SIG-M5 (cell line): ENCODE results near the gene BSN.

Source experiments
- DNase-seq: peaks from one replicate; lab custom pipeline; 2025; lab: John Stamatoyannopoulos, UW

The BSN gene

GRCh38 chr3:49716169-49716568 lies 161.9 kb downstream of the BSN start:
- no peak for DNase-seq

- no peak for DNase-seq
Observed at GRCh38 chr3:49716691-49717210, 162.5 kb downstream of the BSN start.

- DNase-seq, result no peak
Observed at GRCh38 chr3:49717211-49717958, 163.1 kb downstream of the BSN start.

- no peak for DNase-seq
Observed at GRCh38 chr3:49717959-49718857, 163.9 kb downstream of the BSN start.

GRCh38 chr3:49718858-49719213 lies 164.6 kb downstream of the BSN start:
- DNase-seq, result no peak

GRCh38 chr3:49719214-49719884 lies 165.1 kb downstream of the BSN start, which contains the start of gene AMIGO3:
Gene AMIGO3 (minus strand): TSS chr3:49719684. CDS start chr3:49719465, 219 bp downstream.
- DNase-seq, result no peak
